Parathyroid adenoma (tissue), 2 donors: ENCODE data around the gene RTN4.

ENCODE experiments used
- H2AFZ ChIP-seq: fragments of 300-600 bp; sonication (generic); one replicate; pipeline ENCODE4 v1.7.0; 2017; ENCODE audit warnings: antibody characterized with exemption, mild to moderate bottlenecking
- H3K27ac ChIP-seq: fragments of 300-600 bp; sonication (generic); one replicate; pipeline ENCODE4 v1.7.0; 2017
- H3K27me3 ChIP-seq: fragments of 300-600 bp; sonication (generic); one replicate; pipeline ENCODE4 v1.7.0; 2017; ENCODE audit warnings: low read length; ENCODE audit not compliant: control insufficient read depth, insufficient read depth
- H3K36me3 ChIP-seq: fragments of 300-600 bp; sonication (generic); one replicate; pipeline ENCODE4 v1.7.0; 2017; ENCODE audit warnings: low read length; ENCODE audit not compliant: control insufficient read depth, insufficient read depth
- H3K4me1 ChIP-seq: fragments of 300-600 bp; sonication (generic); one replicate; pipeline ENCODE4 v1.7.0; 2017; ENCODE audit warnings: control low read depth
- H3K4me2 ChIP-seq: fragments of 300-600 bp; sonication (generic); one replicate; pipeline ENCODE4 v1.7.0; 2017; ENCODE audit warnings: low read length
- H3K4me3 ChIP-seq: fragments of 300-600 bp; sonication (generic); one replicate; pipeline ENCODE4 v1.7.0; 2017; ENCODE audit warnings: low read depth, low read length
- H3K79me2 ChIP-seq: fragments of 300-600 bp; sonication (generic); one replicate; pipeline ENCODE4 v1.7.0; 2017; ENCODE audit warnings: control low read depth
- H3K9ac ChIP-seq: fragments of 300-600 bp; sonication (generic); one replicate; pipeline ENCODE4 v1.7.0; 2017; ENCODE audit warnings: mild to moderate bottlenecking
- H3K9me3 ChIP-seq: fragments of 300-600 bp; sonication (generic); one replicate; pipeline ENCODE4 v1.7.0; 2017; ENCODE audit warnings: low read length; ENCODE audit not compliant: control insufficient read depth
- TF ChIP-seq, protein P1 (sequence below): fragments of 300-600 bp; sonication (generic); IDR thresholded peaks from one replicate; pipeline ENCODE4 v1.7.0; 2017; ENCODE audit warnings: antibody characterized with exemption, mild to moderate bottlenecking
- donor health status: primary hyperparathyroidism.

Gene RTN4

GRCh38 chr2:54954705-54955357 lies 95.4 kb downstream of the RTN4 start:
- H2AFZ ChIP-seq = no peak overlapping the region
- H3K4me1 ChIP-seq = no peaks in the 10 kb centered on the region

DNA sequence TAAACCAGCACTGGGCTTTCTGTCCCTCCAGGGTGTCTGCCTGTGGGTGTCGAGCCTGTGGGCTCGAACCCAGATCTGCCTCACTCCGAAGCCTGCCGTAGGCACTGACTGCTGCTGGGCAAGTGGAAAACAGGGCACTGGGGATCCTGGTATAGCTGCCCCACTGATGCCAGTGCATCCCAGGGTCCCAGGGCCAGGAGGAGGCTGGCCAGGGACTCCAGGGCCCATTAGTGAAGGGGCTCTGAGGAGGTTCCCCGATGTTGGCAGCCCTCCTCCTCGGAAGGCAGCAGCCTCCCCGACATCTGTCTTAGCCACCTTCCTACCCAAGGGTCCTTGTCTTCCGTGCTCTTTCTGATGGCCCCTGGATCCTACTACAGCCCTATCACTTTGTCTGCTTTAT lies 96.1 kb downstream of the RTN4 start:
- TF ChIP-seq, protein P1, sequence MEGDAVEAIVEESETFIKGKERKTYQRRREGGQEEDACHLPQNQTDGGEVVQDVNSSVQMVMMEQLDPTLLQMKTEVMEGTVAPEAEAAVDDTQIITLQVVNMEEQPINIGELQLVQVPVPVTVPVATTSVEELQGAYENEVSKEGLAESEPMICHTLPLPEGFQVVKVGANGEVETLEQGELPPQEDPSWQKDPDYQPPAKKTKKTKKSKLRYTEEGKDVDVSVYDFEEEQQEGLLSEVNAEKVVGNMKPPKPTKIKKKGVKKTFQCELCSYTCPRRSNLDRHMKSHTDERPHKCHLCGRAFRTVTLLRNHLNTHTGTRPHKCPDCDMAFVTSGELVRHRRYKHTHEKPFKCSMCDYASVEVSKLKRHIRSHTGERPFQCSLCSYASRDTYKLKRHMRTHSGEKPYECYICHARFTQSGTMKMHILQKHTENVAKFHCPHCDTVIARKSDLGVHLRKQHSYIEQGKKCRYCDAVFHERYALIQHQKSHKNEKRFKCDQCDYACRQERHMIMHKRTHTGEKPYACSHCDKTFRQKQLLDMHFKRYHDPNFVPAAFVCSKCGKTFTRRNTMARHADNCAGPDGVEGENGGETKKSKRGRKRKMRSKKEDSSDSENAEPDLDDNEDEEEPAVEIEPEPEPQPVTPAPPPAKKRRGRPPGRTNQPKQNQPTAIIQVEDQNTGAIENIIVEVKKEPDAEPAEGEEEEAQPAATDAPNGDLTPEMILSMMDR = no peak
- no peak overlapping the region for H3K27ac ChIP-seq
- H3K9me3 ChIP-seq = no peaks in the 10 kb centered on the region
- H3K27me3 ChIP-seq = no peaks in the 10 kb centered on the region
- H3K9ac ChIP-seq = no peak overlapping the region
- no peaks in the 10 kb centered on the region for H3K4me1 ChIP-seq
- no peak overlapping the region for H3K4me3 ChIP-seq
- H3K36me3 ChIP-seq = no peaks in the 10 kb centered on the region
- no peaks in the 10 kb centered on the region for H3K79me2 ChIP-seq
- H2AFZ ChIP-seq = no peak overlapping the region
- no peak overlapping the region for H3K4me2 ChIP-seq

More at GRCh38 chr2:54954705-54955357, 95.4 kb downstream of the RTN4 start:
- Histone ChIP-seq H3K79me2 (no peaks in the 10 kb centered on the region), H3K27ac (no peak overlapping the region), H3K9me3 (no peaks in the 10 kb centered on the region), H3K27me3 (no peaks in the 10 kb centered on the region), H3K9ac (no peak overlapping the region), H3K4me2 (no peak overlapping the region), H3K4me3 (no peak overlapping the region), H3K36me3 (no peaks in the 10 kb centered on the region)
- TF ChIP-seq, protein P1 = no peak

GRCh38 chr2:54952978-54953456 lies 97.2 kb downstream of the RTN4 start:
- Histone ChIP-seq H3K36me3 (no peaks in the 10 kb centered on the region), H3K4me1 (no peaks in the 10 kb centered on the region), H3K9ac (no peak overlapping the region), H3K9me3 (no peaks in the 10 kb centered on the region), H3K27ac (no peak overlapping the region), H3K79me2 (no peaks in the 10 kb centered on the region), H3K4me3 (no peak overlapping the region), H3K4me2 (no peak overlapping the region), H2AFZ (peak overlapping the region; percentile 29), H3K27me3 (no peaks in the 10 kb centered on the region)
- TF ChIP-seq, protein P1 = no peak

DNA sequence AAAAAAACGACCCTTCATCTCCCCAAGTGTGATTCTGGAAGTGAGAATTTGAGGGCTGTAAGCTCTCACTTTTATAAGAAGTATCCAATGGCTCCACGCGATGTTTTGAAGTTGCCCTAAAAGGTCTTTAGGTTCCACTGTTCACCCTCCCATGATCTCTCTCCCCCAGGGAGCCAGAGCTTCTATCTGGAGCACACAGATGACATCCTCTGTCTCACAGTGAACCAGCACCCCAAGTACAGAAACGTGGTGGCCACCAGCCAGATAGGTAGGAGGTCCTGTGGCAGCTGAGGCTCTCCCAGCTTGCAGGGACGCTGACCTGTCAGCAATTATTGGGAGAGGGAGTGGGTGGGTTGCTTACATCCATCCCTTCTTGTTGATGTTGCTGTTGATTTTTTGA lies 97.8 kb downstream of the RTN4 start:
- TF ChIP-seq, protein P1 = no peak
- Histone ChIP-seq H3K36me3 (no peaks in the 10 kb centered on the region), H3K27ac (no peak overlapping the region), H3K9ac (no peak overlapping the region), H3K4me3 (no peak overlapping the region), H3K4me1 (no peaks in the 10 kb centered on the region), H3K4me2 (no peak overlapping the region), H3K79me2 (no peaks in the 10 kb centered on the region), H2AFZ (no peak overlapping the region), H3K9me3 (no peaks in the 10 kb centered on the region), H3K27me3 (no peaks in the 10 kb centered on the region)

GRCh38 chr2:54950811-54951210 lies 99.4 kb downstream of the RTN4 start:
- Histone ChIP-seq H3K27me3 (no peaks in the 10 kb centered on the region), H3K9me3 (no peaks in the 10 kb centered on the region), H3K9ac (no peak overlapping the region), H3K27ac (no peak overlapping the region), H3K79me2 (no peaks in the 10 kb centered on the region), H3K4me3 (no peak overlapping the region), H3K36me3 (no peaks in the 10 kb centered on the region), H2AFZ (no peak overlapping the region), H3K4me1 (no peaks in the 10 kb centered on the region), H3K4me2 (no peak overlapping the region)
- TF ChIP-seq, protein P1 = no peak
